ENCODE data around the gene ACADVL. TPM values are rescaled to one million over a fixed set of nuclear protein-coding genes. Genes with fewer than 3 reads are reported as not detected.

ACADVL gene
- polyA plus RNA-seq, 3 donors from 2014 or later: 138 to 180 (median 141) TPM

DNA sequence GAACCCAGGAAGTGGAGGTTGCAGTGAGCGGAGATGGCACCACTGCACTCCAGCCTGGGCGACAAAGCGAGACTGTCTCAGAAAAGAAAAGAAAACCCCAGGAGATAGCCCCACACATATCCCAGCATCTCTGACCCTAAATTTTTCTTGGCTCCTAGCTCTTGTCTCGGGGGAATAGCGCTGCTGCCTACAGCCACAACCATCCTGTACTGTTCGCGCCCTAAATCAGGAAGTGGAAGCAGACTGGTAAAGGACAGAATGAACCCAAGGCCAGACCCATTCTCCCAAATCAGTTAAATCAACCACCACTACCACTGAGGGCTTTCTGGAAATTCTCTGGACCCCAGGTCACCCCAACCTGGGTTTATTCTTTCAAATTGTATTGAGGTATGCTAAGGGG is 30.1 kb downstream of the ACADVL start:
- DNase-seq: no peak
- Mint-ChIP-seq H3K4me3 (peak overlapping the region; percentile 91 to 93 (median 91)), H3K9me3 (no peaks in the 10 kb centered on the region), H3K27me3 (ENCODE audit: low read depth in 3 of 3) (peaks cover 11 to 12% (median 11%) of the 10 kb centered on the region in 3 donors), H3K4me1 (peaks cover 47 to 51% of the 10 kb centered on the region in 2 donors), H3K36me3 (peaks cover 11 to 22% (median 18%) of the 10 kb centered on the region in 3 donors), H3K27ac (peak overlapping the region in 5 of 6 donors; percentile 49 to 95 (median 64))

DNA sequence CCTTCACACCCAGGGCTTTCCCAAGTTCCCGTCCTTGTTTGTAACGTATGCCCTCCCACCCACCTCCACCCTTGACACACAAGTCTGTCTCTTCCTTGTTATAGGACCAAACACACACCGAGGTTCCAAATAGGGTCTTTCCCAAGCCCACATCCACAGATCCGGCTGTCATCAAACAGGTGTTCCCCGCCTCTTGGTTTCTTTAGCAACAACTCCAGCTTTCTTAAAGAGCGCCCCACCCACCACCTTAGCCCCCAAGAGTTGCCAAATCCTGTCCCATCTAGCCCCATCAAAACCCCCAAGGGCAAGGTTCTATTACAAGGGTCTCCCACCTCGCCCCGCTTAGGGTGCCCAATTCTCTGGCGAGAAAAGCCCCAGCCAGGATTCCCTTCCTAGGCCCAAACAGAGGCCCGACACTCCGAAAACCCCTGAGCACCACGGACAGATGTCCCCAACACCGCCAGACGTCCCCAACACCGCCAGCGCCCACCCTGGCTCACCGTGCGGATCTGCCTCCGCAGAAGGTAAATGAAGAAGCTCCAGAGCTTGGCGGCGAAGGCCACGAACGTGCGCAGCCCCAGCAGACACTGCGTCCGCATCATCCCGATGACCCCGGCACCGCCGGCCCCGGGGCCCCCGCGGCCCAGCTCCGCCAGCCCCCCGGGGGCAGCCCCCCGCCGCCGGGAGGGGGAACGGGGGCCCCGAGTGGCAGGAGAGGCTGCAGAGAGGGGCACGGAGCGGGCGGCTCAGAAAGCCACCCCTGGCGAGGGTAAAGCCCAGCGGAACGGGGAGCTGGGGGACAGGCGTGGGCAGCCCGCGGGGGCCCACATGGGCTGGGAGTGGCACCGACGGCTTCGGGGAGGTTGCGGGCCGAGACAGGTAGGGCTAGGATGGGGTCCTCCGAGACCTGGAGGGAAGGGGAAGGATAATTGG is 31.2 kb downstream of the ACADVL start:
- H3K36me3 Mint-ChIP-seq: peaks cover 13 to 21% (median 17%) of the 10 kb centered on the region in 3 donors
- no peak for DNase-seq
- H3K9me3 Mint-ChIP-seq: no peaks in the 10 kb centered on the region
- peaks cover 11 to 12% (median 11%) of the 10 kb centered on the region in 3 donors for H3K27me3 Mint-ChIP-seq (ENCODE audit: low read depth in 3 of 3)
- H3K4me3 Mint-ChIP-seq: peak overlapping the region; percentile 96 to 98 (median 97)
- H3K4me1 Mint-ChIP-seq: peaks cover 47 to 51% of the 10 kb centered on the region in 2 donors
- H3K27ac Mint-ChIP-seq: peak overlapping the region; percentile 86 to 100 (median 94)

DNA sequence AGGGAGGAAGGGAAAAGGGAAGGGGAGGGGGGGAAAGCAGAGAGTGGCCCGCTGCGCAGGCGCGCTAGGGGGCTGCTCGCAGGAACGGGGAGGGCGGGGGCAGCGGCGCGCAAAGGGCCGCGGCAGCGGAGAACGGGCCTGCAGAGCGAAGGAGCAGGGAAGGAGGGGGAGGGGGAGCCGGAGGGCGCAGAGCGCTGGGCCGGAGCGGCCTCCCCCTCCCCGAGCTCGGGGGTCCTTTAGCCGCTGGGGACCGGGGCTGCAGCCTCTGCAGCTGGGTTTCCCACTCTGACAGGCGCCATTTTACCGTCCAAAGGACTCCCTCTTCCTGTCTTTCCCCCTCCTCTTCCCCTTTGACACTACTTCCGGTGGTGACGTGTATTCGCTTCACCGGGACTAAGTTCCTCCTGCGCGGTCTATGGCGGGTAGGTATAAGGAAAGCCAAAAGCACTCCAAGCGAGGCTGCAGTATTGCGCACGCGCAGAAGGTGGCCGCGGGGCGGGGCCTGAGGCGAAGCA is 32.0 kb downstream of the ACADVL start, which contains the start of gene CTDNEP1:
Gene CTDNEP1 (minus strand): TSS at position 74 of the 515 bp plus-strand sequence. CDS start 438 bp downstream, outside the sequence.
- Mint-ChIP-seq H3K4me3 (peak within 1 kb of the TSS; percentile 96 to 98 (median 97)), H3K36me3 (peaks cover 9 to 20% (median 11%) of the 10 kb centered on the region in 3 donors), H3K4me1 (peaks cover 43 to 51% of the 10 kb centered on the region in 2 donors), H3K27ac (peak within 1 kb of the TSS; percentile 99 to 100 (median 100)), H3K9me3 (no peaks in the 10 kb centered on the region), H3K27me3 (ENCODE audit: low read depth in 3 of 3) (peaks cover 11 to 13% (median 12%) of the 10 kb centered on the region in 3 donors)
- DNase-seq: peak; percentile 99

DNA sequence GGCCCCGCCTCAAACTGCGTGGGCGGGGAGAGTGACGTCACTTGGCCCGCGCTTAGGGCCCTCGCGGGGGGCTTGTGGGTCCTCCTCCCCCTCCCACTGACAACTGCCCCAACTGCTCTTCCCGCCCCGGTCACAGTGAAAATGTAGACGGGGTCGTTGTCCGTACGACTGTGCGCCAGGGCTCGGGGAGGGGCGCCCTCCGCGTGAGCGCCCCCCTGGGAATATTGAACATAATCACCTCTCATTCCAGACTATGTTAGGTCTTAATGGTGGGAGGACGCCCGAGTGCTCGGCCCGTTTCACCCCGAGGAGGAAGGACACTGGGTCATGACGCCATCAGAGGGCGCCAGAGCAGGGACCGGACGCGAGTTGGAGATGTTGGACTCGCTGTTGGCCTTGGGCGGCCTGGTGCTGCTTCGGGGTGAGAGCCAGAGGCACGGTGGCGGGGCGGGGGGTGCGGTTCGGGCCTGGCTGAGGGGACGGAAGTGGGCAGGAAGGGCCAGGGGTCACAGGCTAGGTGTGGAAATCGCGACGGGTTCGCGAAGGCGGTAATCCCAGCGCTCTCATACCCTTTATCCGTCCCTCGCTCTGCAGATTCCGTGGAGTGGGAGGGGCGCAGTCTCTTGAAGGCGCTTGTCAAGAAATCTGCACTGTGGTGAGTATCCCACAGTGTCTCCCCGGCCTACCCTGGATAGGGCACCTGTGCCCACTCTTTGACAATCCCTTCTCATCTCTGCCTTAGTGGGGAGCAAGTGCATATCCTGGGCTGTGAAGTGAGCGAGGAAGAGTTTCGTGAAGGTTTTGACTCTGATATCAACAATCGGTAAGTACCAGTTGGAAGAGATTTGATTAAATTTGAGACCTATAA is 32.7 kb downstream of the ACADVL start, which contains the start of gene ELP5:
Gene ELP5 (plus strand): TSS at position 40 of the 868 bp plus-strand sequence. CDS start 336 bp downstream, at position 376.
- Mint-ChIP-seq H3K4me3 (peak within 1 kb of the TSS; percentile 96 to 98 (median 97)), H3K36me3 (peaks cover 9 to 22% (median 13%) of the 10 kb centered on the region in 3 donors), H3K27me3 (ENCODE audit: low read depth in 3 of 3) (peaks cover 11 to 13% (median 12%) of the 10 kb centered on the region in 3 donors), H3K27ac (peak within 1 kb of the TSS; percentile 99 to 100 (median 100)), H3K4me1 (peaks cover 44 to 51% of the 10 kb centered on the region in 2 donors), H3K9me3 (no peaks in the 10 kb centered on the region)
- peak; percentile 90 to 92 (median 91) for DNase-seq

DNA sequence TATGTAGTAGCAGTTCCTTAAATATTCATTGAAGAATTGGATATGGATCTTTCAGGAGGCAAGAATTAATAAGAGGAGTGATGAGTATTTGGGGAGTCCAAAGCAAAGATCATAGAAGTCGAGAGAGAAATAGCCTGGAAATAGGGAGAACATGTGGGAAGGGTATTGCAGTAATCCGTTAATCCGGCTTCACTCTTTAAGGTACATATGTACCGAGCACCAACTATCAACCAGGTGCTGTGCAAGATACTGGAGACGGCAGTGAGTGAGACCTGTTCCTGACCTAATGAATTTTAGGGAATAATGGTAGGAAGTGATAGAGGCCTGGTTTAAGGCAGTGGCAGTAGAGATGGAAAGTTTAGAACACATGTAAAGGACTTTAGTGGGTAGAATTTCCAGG is 33.3 kb downstream of the ACADVL start:
- Mint-ChIP-seq H3K27me3 (ENCODE audit: low read depth in 3 of 3) (peaks cover 11 to 13% (median 12%) of the 10 kb centered on the region in 3 donors), H3K27ac (peak overlapping the region; percentile 99 to 100 (median 100)), H3K36me3 (peaks cover 9 to 22% (median 13%) of the 10 kb centered on the region in 3 donors), H3K4me3 (peak overlapping the region; percentile 96 to 98 (median 97)), H3K9me3 (no peaks in the 10 kb centered on the region), H3K4me1 (peaks cover 44 to 51% of the 10 kb centered on the region in 2 donors)
- DNase-seq: no peak

DNA sequence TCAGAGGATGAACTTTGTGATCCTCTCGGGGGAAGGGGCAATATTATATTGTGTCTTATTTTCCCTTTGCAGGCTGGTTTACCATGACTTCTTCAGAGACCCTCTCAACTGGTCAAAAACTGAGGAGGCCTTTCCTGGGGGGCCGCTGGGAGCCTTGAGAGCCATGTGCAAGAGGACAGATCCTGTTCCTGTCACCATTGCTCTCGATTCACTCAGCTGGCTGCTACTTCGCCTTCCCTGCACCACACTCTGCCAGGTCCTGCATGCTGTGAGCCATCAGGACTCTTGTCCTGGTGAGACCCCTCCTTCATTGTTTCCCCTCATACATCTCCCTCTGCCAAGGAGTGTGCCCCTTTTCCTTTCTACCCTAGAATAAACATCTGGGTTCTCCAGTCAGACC is 34.8 kb downstream of the ACADVL start:
- H3K4me1 Mint-ChIP-seq: peaks cover 36 to 39% of the 10 kb centered on the region in 2 donors
- H3K36me3 Mint-ChIP-seq: peaks cover 9 to 27% (median 13%) of the 10 kb centered on the region in 3 donors

DNA sequence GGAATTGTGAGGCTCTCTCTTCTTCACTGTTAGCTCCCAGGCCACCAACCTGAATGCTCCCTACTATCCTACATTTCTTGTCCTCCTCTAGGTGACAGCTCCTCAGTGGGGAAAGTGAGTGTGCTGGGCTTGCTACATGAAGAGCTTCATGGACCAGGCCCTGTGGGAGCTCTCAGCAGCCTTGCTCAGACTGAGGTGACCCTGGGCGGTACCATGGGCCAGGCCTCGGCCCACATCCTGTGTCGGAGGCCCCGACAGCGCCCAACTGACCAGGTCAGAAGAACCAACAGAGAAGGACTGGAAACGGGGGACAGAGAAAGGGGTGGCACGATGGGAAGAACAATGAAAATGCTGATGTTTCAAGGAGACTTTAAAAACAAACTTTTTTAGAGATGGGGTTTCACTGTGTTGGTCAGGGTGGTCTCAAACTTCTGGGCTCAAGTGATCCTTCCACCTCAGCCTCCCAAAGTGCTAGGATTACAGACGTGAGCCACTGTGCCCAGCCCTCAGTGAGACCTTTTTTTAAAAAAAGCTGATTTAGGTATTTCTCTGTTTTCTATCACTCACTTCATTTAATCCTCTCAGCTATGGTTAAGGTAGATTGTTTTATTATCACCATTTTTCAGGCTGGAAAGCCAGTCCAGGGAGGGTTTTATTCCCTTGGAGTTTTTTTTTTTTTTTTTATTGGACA is 37.2 kb downstream of the ACADVL start:
- H3K4me1 Mint-ChIP-seq: peaks cover 21 to 29% of the 10 kb centered on the region in 2 donors
- H3K27me3 Mint-ChIP-seq (ENCODE audit: low read depth in 3 of 3): peaks cover 9 to 14% (median 11%) of the 10 kb centered on the region in 3 donors
- H3K27ac Mint-ChIP-seq: peak overlapping the region in 2 of 6 donors; percentile 72 to 83
- no peaks in the 10 kb centered on the region for H3K9me3 Mint-ChIP-seq
- H3K36me3 Mint-ChIP-seq: peaks cover 9 to 27% (median 13%) of the 10 kb centered on the region in 3 donors
- no peak overlapping the region for H3K4me3 Mint-ChIP-seq
- DNase-seq: no peak

More for the DNA sequence above, 34.8 kb downstream of the ACADVL start:
- no peak for DNase-seq
- peak overlapping the region in 3 of 6 donors; percentile 60 to 77 (median 70) for H3K27ac Mint-ChIP-seq
- H3K27me3 Mint-ChIP-seq (ENCODE audit: low read depth in 3 of 3): peaks cover 11 to 13% (median 12%) of the 10 kb centered on the region in 3 donors
- H3K4me3 Mint-ChIP-seq: peak overlapping the region in 1 of 5 donors; percentile 52
- no peaks in the 10 kb centered on the region for H3K9me3 Mint-ChIP-seq

DNA sequence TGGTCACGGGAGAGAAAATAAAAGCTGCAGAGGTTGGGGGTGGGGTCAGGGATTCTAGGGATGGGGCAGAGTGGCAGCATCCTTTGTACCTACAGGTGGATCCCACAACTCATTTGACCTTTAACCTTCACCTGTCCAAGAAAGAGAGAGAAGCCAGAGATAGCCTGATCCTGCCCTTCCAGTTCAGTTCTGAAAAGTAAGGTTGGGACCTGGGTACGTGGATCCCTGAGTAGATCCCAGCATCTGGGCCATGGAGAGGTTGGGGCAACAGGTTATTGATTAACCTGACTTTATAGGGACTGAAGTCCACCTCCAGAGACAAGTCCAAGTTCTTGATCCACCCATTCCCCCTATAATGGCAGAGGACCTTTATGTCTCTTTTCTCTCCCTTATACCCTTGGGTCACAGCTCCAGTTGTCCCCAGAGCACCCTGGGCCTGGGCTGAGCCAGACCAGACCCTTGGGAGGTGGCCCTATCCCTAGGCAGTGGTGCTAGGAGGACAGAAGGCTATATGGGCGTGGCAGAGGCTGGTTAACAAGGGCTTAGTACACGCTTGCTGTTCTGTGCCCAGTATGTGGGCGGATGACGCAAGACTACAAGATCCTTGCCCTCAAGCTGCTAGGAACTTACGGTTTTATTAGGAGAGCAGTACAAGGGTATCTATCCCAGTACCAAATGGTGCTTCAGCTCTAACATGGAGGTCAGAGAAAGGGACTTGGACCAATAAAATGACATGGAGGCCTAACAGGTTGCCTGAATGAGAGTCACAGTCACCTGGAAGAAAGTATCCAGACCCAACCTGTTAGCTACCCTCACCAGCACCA is 39.2 kb downstream of the ACADVL start:
- H3K27me3 Mint-ChIP-seq (ENCODE audit: low read depth in 3 of 3): peaks cover 6 to 14% (median 11%) of the 10 kb centered on the region in 3 donors
- H3K9me3 Mint-ChIP-seq: no peaks in the 10 kb centered on the region
- H3K4me3 Mint-ChIP-seq: peak overlapping the region in 2 of 5 donors; percentile 7 to 15
- no peak for DNase-seq
- H3K36me3 Mint-ChIP-seq: peaks cover 5 to 22% (median 13%) of the 10 kb centered on the region in 3 donors
- peak overlapping the region in 1 of 6 donors; percentile 69 for H3K27ac Mint-ChIP-seq
- peaks cover 17 to 30% of the 10 kb centered on the region in 2 donors for H3K4me1 Mint-ChIP-seq

DNA sequence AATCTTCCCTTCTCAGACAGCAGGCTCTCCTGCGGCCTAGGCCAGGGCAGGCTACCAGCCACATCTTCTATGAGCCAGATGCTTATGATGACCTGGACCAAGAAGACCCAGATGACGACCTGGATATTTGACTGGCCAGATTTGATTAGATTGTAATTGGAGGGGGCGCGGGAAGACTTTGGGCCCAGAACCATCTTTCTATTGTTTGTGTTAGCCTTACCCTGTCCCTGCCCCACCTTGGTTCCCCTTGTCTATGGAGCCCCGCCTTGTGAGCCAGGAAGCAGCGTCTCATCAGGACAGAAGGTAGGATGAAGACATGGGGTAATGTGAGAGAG is 39.8 kb downstream of the ACADVL start:
- H3K27ac Mint-ChIP-seq: no peak overlapping the region
- H3K36me3 Mint-ChIP-seq: peaks cover 4 to 22% (median 13%) of the 10 kb centered on the region in 3 donors

DNA sequence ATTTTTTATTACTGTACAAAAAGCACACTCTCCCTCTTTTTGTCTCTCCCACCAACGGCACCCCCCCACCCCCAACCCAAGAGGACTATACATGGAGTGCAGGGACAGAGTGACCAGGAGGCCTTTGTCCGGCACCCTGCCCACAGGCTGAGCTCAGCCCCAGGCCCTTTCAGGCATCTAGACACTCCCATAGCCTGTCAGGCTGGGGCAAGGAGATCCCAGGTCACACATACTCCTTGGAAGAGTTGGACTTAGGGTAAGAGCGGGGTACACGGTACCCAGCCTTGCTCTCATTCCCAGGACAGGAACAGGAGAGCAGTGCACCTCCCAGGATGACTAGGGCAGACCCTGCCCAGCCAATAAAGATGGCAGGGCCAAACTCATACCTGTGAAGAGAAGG is 40.4 kb downstream of the ACADVL start:
- Mint-ChIP-seq H3K9me3 (no peaks in the 10 kb centered on the region), H3K4me1 (peaks cover 17 to 27% of the 10 kb centered on the region in 2 donors), H3K36me3 (peaks cover 0 to 17% (median 8%) of the 10 kb centered on the region in 3 donors), H3K27ac (peak overlapping the region in 1 of 6 donors; percentile 50), H3K4me3 (peak overlapping the region; percentile 50 to 71 (median 63)), H3K27me3 (ENCODE audit: low read depth in 3 of 3) (peaks cover 6 to 24% (median 15%) of the 10 kb centered on the region in 3 donors)
- DNase-seq: no peak

More for the DNA sequence above, 39.8 kb downstream of the ACADVL start:
- peak overlapping the region in 4 of 5 donors; percentile 7 to 42 (median 14) for H3K4me3 Mint-ChIP-seq
- peaks cover 17 to 29% of the 10 kb centered on the region in 2 donors for H3K4me1 Mint-ChIP-seq
- H3K9me3 Mint-ChIP-seq: no peaks in the 10 kb centered on the region
- peaks cover 6 to 19% (median 13%) of the 10 kb centered on the region in 3 donors for H3K27me3 Mint-ChIP-seq (ENCODE audit: low read depth in 3 of 3)
- DNase-seq: no peak

DNA sequence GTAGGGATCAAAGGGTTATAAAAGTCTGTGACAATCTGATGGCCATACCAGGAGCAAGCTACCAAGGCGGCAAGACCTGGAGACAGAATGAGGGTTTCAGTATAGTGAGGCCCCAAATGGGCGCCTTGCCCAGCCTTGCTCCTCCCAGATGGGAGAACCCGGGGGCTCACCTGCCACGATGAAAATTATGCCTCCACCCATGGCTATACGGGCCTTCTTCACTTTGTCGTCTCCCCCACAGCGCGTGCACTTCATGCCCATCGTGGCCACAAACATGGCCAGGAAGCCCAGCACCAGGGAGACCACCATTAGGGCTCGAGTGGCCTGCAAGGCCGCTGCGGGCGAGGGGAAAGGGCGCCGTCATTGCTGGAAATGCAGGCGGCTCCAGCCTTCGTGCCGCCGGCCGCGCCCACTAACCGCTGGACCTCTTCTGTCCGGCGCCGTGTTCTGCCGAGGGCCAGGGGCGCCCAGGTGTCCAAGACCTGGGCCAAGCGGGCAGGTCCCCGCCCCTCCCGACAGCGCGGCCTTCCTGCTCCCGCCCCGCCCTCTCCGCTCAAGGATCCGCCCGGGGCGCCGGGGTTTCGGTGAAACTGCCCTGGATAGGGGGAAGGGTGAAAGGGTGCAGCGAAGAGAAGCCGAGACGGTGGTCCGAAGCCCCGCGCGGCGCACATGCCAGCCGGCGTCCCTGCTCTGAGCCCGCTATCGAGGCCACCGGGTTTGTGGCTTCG is 41.1 kb downstream of the ACADVL start:
- H3K36me3 Mint-ChIP-seq: peaks cover 0 to 17% (median 8%) of the 10 kb centered on the region in 3 donors
- H3K27ac Mint-ChIP-seq: no peak overlapping the region
- DNase-seq: peak in 2 of 3 donors; percentile 26
- no peaks in the 10 kb centered on the region for H3K9me3 Mint-ChIP-seq
- peak overlapping the region; percentile 66 to 80 (median 72) for H3K4me3 Mint-ChIP-seq
- H3K27me3 Mint-ChIP-seq (ENCODE audit: low read depth in 3 of 3): peaks cover 7 to 26% (median 15%) of the 10 kb centered on the region in 3 donors
- H3K4me1 Mint-ChIP-seq: peaks cover 17 to 27% of the 10 kb centered on the region in 2 donors
